Activated naive CD4-positive, alpha-beta T cell treated with anti-CD3 and anti-CD28 coated beads, Interleukin-2, amount 10 ng/mL, durations not matched to agents 5 hours and 36 hours (primary cell): ENCODE results near the gene SGPP2. TPM values are rescaled to one million over a fixed set of nuclear protein-coding genes. Genes with fewer than 3 reads are reported as not detected.

Source experiments
- total RNA-seq, 2 experiments: library from RNA; stranded (reverse); gene quantifications; one replicate each; pipeline ENCODE4 v1.2.3, GENCODE V29; 2021

SGPP2 gene
- under 1 TPM; 0.38 to 0.53 TPM for total RNA-seq

GRCh38 chr2:222424276-222424728 lies at the start of gene SGPP2:
SGPP2 (plus strand) TSS chr2:222424543; CDS start chr2:222424603, 60 bp downstream.

Other genes with a start within 250 kb of the SGPP2 start
- not detected for gene PAX3, start 125.5 kb upstream of the SGPP2 start, total RNA-seq
- 10 to 100 TPM; 17.0 to 17.2 TPM for gene FARSB, start 231.5 kb downstream of the SGPP2 start, total RNA-seq
- not detected for gene MOGAT1, start 247.1 kb downstream of the SGPP2 start, total RNA-seq